Measurements from ENCODE around the gene HIF3A.

GRCh38 chr19:46337487-46337886 lies 40.6 kb downstream of the HIF3A start:
- TF ChIP-seq EZH2 (IDR thresholded peaks at IDR 0.05; ENCODE audit: low read length), result no peak
- TF ChIP-seq, protein P1, sequence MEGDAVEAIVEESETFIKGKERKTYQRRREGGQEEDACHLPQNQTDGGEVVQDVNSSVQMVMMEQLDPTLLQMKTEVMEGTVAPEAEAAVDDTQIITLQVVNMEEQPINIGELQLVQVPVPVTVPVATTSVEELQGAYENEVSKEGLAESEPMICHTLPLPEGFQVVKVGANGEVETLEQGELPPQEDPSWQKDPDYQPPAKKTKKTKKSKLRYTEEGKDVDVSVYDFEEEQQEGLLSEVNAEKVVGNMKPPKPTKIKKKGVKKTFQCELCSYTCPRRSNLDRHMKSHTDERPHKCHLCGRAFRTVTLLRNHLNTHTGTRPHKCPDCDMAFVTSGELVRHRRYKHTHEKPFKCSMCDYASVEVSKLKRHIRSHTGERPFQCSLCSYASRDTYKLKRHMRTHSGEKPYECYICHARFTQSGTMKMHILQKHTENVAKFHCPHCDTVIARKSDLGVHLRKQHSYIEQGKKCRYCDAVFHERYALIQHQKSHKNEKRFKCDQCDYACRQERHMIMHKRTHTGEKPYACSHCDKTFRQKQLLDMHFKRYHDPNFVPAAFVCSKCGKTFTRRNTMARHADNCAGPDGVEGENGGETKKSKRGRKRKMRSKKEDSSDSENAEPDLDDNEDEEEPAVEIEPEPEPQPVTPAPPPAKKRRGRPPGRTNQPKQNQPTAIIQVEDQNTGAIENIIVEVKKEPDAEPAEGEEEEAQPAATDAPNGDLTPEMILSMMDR (optimal IDR thresholded peaks at IDR 0.05 in 1 of 3, IDR thresholded peaks at IDR 0.05 in 1 of 3, conservative IDR thresholded peaks at IDR 0.05 in 1 of 3; ENCODE audit: extremely low read depth in 1 of 3, insufficient read depth in 2 of 3, low read length in 3 of 3), result no peak

Measured in keratinocyte (primary cell).